Eye (tissue), 1 donor: ENCODE results near the gene CATSPERZ.
"Not testable (repeated sequence)": the region's sequence is repeated elsewhere in the genome, so short reads cannot be mapped to it uniquely, and the experiment has no call there.

Experiments
- DNase-seq: peaks from one replicate; pipeline ENCODE4 v3.0.0-alpha.2; 2015

The CATSPERZ gene

GRCh38 chr11:64321026-64321425, 20.9 kb downstream of the CATSPERZ start:
- no peak for DNase-seq

- no peak for DNase-seq
These were observed 21.4 kb downstream of the CATSPERZ start for GRCh38 chr11:64321533-64321932.

- no peak for DNase-seq
These were observed 22.7 kb downstream of the CATSPERZ start for GRCh38 chr11:64322925-64323260.

- no peak for DNase-seq
These were observed 23.2 kb downstream of the CATSPERZ start for GRCh38 chr11:64323373-64323772.

- not testable (repeated sequence) for DNase-seq
These were observed 23.8 kb downstream of the CATSPERZ start for GRCh38 chr11:64323984-64324383.

- no peak for DNase-seq
These were observed 24.7 kb downstream of the CATSPERZ start for GRCh38 chr11:64324692-64325469.

- DNase-seq, result no peak
These were observed 27.2 kb downstream of the CATSPERZ start for GRCh38 chr11:64327375-64327774.

- DNase-seq, result no peak
These were observed 27.8 kb downstream of the CATSPERZ start for GRCh38 chr11:64327993-64328392.

- DNase-seq, result no peak
These were observed 30.7 kb downstream of the CATSPERZ start for GRCh38 chr11:64330888-64331287.

- DNase-seq, result peak; percentile 19
These were observed 31.6 kb downstream of the CATSPERZ start for GRCh38 chr11:64331569-64332371.

- DNase-seq, result no peak
These were observed 33.4 kb downstream of the CATSPERZ start for GRCh38 chr11:64333556-64333955.

- DNase-seq, result peak; percentile 82
These were observed 34.9 kb downstream of the CATSPERZ start for GRCh38 chr11:64334764-64335735.

- no peak for DNase-seq
These were observed 37.5 kb downstream of the CATSPERZ start for GRCh38 chr11:64337538-64338249.

GRCh38 chr11:64338716-64339115, 38.6 kb downstream of the CATSPERZ start:
- DNase-seq, result no peak

- no peak for DNase-seq
These were observed 39.1 kb downstream of the CATSPERZ start for GRCh38 chr11:64339286-64339685.

GRCh38 chr11:64339754-64340408, 39.7 kb downstream of the CATSPERZ start, which contains the start of gene CCDC88B:
CCDC88B (plus strand) TSS chr11:64340204; CDS start chr11:64340267, 63 bp downstream.
- DNase-seq, result no peak

GRCh38 chr11:64340671-64341335, 40.6 kb downstream of the CATSPERZ start:
- DNase-seq, result peak; percentile 58

GRCh38 chr11:64341429-64341828, 41.3 kb downstream of the CATSPERZ start:
- DNase-seq, result no peak

- peak; percentile 92 for DNase-seq
These were observed 42.0 kb downstream of the CATSPERZ start for GRCh38 chr11:64341851-64342791.
